GM18508 (cell line): ENCODE data around the gene PLA2G2C.
"Not testable (repeated sequence)": the region's sequence is repeated elsewhere in the genome, so short reads cannot be mapped to it uniquely, and the experiment has no call there.

Source experiments
- ATAC-seq: cut with Tn5 transposase; IDR thresholded peaks from one replicate; pipeline ENCODE4 v1.9.1; 2021; ENCODE audit warnings: moderate number of reproducible peaks; ENCODE audit not compliant: insufficient read depth, unreplicated experiment

The PLA2G2C gene, protein sequence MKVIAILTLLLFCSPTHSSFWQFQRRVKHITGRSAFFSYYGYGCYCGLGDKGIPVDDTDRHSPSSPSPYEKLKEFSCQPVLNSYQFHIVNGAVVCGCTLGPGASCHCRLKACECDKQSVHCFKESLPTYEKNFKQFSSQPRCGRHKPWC

GRCh38 chr1:20185834-20186782, at the start of gene PLA2G2C, which contains the start of gene UBXN10:
Gene PLA2G2C, minus strand, starts transcription at chr1:20186518. Its CDS starts 9,155 bp downstream, at chr1:20177363.
Gene UBXN10, plus strand, starts transcription at chr1:20186096. Its CDS starts 4,466 bp downstream, at chr1:20190562.
- ATAC-seq: no peak

GRCh38 chr1:20234788-20235535, 48.6 kb upstream of the PLA2G2C start:
- ATAC-seq: no peak

GRCh38 chr1:20233866-20234265, 47.5 kb upstream of the PLA2G2C start:
- no peak for ATAC-seq

DNA sequence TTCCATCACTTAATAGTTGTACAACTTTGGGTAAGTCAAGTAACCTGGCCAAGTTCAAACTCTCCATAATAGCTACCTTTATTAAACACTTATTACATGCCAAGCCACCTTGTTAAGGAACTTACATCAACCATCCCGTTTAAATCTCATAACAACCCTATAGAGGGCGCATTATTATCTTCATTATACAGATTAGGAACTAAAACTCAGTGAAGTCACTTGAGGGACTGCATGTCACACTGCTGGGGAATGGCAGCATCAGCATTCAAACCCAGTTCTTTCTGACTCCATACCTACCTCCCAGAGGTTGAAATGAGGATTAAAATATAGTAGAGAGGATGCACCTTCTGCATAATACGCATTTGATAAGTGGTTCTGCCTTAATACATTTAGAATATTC, 47.1 kb upstream of the PLA2G2C start:
- no peak for ATAC-seq

DNA sequence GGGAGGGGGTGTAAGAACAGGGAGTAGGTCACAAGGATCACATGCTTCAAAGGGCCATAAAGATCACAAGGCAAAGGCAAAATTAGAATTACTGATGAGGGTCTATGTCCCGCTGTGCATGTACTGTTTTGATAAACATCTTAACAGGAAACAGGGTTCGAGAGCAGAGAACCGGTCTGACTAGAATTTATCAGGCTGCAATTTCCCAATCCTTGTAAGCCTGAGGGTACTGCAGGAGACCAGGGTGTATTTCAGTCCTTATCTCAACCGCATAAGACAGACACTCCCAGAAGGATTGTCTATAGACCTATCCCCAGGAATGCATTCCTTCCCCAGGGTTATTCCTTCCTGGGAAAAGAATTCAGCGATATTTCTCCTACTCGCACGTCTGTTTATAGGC, 46.2 kb upstream of the PLA2G2C start:
- ATAC-seq: not testable (repeated sequence)

- ATAC-seq: no peak
These were observed 42.9 kb upstream of the PLA2G2C start for GRCh38 chr1:20229171-20229570.

GRCh38 chr1:20228314-20228825, 42.1 kb upstream of the PLA2G2C start:
- ATAC-seq: no peak

DNA sequence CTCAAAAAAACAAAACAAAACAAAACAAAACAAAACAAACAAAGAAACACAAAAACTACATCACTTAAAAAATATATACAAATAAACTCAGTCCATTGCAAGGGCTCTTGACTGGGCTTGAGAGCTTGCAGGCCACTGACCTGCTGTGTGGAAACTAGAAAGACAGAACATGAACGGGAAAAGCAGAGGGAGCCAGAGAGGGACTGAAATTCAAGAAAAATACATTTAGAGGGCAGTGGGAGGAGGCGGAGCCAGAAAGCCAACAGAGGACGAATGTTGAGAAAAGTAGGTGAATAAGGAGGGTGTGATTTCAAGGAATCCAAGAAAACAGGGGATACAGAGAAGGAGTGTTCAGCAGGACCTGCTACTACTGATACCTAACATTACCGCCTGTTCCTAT, 41.4 kb upstream of the PLA2G2C start:
- ATAC-seq: no peak

GRCh38 chr1:20224546-20224945, 38.2 kb upstream of the PLA2G2C start:
- ATAC-seq: no peak

GRCh38 chr1:20223551-20224419, 37.5 kb upstream of the PLA2G2C start:
- ATAC-seq: no peak

DNA sequence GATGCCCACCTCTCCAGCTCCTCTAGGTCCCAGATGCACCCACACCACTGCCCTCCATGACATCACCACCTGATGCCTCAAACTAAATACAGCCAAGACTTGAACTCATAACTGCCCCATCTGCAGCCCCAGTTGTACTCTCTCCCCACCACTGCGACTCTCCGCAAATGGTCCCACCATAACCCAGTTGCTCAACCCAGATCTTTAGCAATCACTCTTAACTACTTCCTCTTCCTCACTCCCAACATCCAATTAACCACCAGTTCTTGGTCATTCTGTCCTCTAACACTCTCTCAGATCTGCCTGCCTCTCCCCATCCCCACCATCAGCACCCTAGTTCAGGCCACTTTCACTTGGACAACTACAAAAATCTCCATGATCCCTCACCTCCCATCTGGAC, 36.8 kb upstream of the PLA2G2C start:
- ATAC-seq: no peak

GRCh38 chr1:20220036-20220435, 33.7 kb upstream of the PLA2G2C start:
- no peak for ATAC-seq

- ATAC-seq: not testable (repeated sequence)
These were observed 32.7 kb upstream of the PLA2G2C start for GRCh38 chr1:20219053-20219452.

- no peak for ATAC-seq
These were observed 30.3 kb upstream of the PLA2G2C start for GRCh38 chr1:20216574-20216973.

DNA sequence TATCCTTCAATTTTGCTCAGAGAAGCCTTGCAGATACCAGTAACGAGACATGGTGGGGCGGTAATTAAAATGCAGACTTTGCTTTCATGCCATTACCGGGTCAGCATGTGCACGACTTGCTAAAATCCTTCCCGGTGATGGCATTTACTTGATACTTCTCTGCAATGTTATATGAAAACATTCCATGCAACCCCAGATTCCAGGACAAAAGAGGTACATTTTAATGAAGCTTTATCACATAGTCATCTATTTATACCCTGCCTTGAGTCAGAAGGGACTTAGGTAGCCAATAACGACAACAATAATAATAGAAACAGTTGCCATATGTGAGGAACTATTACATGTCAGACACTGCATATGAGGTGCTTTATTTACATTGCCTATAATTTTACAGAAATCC, 29.4 kb upstream of the PLA2G2C start:
- no peak for ATAC-seq

GRCh38 chr1:20212685-20213331, 26.5 kb upstream of the PLA2G2C start:
- ATAC-seq: no peak

GRCh38 chr1:20212085-20212684, 25.9 kb upstream of the PLA2G2C start:
- ATAC-seq: no peak

- ATAC-seq: no peak
These were observed 25.2 kb upstream of the PLA2G2C start for GRCh38 chr1:20211511-20211931.
